ENCODE measurements around the gene TMEM151B. TPM values are rescaled to one million over a fixed set of nuclear protein-coding genes. Genes with fewer than 3 reads are reported as not detected.

Gene TMEM151B
- total RNA-seq, 1 experiment from 2014 or later, result 9.9 TPM

DNA sequence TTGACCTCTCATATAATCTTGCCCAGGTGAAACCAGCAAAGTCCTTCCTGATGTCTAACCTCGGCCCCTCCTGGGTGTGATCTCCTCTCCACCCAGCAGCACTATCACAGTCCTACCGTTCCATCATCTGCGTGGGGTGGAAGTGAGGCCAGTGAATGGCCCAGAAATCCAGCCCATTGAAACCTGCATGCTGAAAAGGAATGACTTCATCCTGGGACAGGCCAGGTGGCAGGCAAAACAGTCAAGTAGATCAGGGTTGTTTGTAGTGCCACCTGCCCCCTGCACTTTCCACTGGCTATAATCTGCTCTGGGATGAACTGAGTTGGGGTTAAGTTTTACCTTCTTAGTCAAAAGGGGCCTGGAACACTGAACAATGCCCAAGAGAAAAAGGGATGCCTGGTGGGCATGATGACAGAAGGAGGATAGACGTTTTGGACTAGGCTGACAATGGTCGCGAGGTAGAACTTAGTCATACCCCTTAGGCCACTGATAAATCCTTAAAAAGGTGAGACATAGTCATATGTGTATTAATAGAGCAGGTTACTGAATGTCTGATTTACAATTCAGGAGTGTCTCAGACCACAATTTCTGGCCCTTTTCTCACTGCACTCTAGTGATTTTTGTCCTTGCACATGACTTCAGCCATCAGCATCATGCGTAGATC lies 31.4 kb upstream of the TMEM151B start:
- DNase-seq (ENCODE audit: low spot score), result no peak
- Histone ChIP-seq H3K27ac (ENCODE audit: low read depth, low read length, poor library complexity, severe bottlenecking) (no peak overlapping the region), H3K36me3 (ENCODE audit: insufficient read depth, low read length, poor library complexity, severe bottlenecking) (no peaks in the 10 kb centered on the region), H3K9me3 (ENCODE audit: low read depth, low read length, poor library complexity, severe bottlenecking) (no peaks in the 10 kb centered on the region), H3K4me3 (ENCODE audit: low read depth, low read length, poor library complexity, severe bottlenecking) (no peak overlapping the region), H3K27me3 (replicated peaks; ENCODE audit: insufficient read depth, low read depth, low read length, poor library complexity) (no peaks in the 10 kb centered on the region), H3K4me1 (ENCODE audit: insufficient read depth, low read length, poor library complexity, severe bottlenecking) (peaks cover 10% of the 10 kb centered on the region)
- ChIA-PET POLR2A (ENCODE audit: low non-redundant PET) (no interaction called here), CTCF (interaction anchor here (1.3 kb wide), 1 partner anchor 13 kb away, joined by 11 read pairs; no protein-coding TSS in a partner anchor)
- TF ChIP-seq, protein P1, sequence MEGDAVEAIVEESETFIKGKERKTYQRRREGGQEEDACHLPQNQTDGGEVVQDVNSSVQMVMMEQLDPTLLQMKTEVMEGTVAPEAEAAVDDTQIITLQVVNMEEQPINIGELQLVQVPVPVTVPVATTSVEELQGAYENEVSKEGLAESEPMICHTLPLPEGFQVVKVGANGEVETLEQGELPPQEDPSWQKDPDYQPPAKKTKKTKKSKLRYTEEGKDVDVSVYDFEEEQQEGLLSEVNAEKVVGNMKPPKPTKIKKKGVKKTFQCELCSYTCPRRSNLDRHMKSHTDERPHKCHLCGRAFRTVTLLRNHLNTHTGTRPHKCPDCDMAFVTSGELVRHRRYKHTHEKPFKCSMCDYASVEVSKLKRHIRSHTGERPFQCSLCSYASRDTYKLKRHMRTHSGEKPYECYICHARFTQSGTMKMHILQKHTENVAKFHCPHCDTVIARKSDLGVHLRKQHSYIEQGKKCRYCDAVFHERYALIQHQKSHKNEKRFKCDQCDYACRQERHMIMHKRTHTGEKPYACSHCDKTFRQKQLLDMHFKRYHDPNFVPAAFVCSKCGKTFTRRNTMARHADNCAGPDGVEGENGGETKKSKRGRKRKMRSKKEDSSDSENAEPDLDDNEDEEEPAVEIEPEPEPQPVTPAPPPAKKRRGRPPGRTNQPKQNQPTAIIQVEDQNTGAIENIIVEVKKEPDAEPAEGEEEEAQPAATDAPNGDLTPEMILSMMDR (conservative IDR thresholded peaks at IDR 0.05; ENCODE audit: low read depth, low read length), result no peak
- no peak for TF ChIP-seq EZH2 (IDR thresholded peaks at IDR 0.05; ENCODE audit: borderline replicate concordance, low read depth, low read length, poor library complexity, severe bottlenecking)
- no TSS peak for BruUV-seq (replicated peaks)
- intact Hi-C loops (cut with micrococcal nuclease; ENCODE audit: unreplicated experiment), result loop anchor here (1.0 kb wide), 1 partner anchor 67 kb away; no protein-coding TSS in a partner anchor

DNA sequence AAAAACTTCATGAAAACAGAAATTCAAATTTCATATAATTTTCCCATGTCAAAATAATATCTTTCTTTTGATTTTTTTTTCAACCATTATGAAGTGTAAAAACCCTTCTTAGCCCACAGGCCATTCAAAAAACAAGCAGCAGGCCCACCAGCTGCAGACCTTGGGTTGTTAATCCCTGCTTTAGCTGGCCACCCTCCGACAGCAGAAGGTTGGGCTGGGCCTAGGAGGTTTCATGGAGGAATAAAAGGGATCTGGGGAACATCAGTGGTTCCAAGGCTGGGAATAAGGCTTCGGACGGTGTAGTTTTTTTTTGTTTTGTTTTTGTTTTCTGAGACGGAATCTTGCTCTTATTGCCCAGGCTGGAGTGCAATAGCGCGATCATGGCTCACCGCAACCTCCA lies 26.9 kb upstream of the TMEM151B start:
- Histone ChIP-seq H3K27me3 (replicated peaks; ENCODE audit: insufficient read depth, low read depth, low read length, poor library complexity) (no peaks in the 10 kb centered on the region), H3K4me1 (ENCODE audit: insufficient read depth, low read length, poor library complexity, severe bottlenecking) (no peaks in the 10 kb centered on the region), H3K27ac (ENCODE audit: low read depth, low read length, poor library complexity, severe bottlenecking) (no peak overlapping the region), H3K4me3 (ENCODE audit: low read depth, low read length, poor library complexity, severe bottlenecking) (no peak overlapping the region), H3K36me3 (ENCODE audit: insufficient read depth, low read length, poor library complexity, severe bottlenecking) (peaks cover 5% of the 10 kb centered on the region), H3K9me3 (ENCODE audit: low read depth, low read length, poor library complexity, severe bottlenecking) (no peaks in the 10 kb centered on the region)
- no peak for DNase-seq (ENCODE audit: low spot score)
- TF ChIP-seq, protein P1 (conservative IDR thresholded peaks at IDR 0.05; ENCODE audit: low read depth, low read length), result no peak
- no peak for TF ChIP-seq EZH2 (IDR thresholded peaks at IDR 0.05; ENCODE audit: borderline replicate concordance, low read depth, low read length, poor library complexity, severe bottlenecking)
- ChIA-PET POLR2A (ENCODE audit: low non-redundant PET) (no interaction called here), CTCF (interaction anchor here (0.7 kb wide), 1 partner anchor 36 kb away, joined by 9 read pairs; no protein-coding TSS in a partner anchor)
- intact Hi-C loops (cut with micrococcal nuclease; ENCODE audit: unreplicated experiment), result no loop called here
- BruUV-seq (replicated peaks), result no TSS peak

DNA sequence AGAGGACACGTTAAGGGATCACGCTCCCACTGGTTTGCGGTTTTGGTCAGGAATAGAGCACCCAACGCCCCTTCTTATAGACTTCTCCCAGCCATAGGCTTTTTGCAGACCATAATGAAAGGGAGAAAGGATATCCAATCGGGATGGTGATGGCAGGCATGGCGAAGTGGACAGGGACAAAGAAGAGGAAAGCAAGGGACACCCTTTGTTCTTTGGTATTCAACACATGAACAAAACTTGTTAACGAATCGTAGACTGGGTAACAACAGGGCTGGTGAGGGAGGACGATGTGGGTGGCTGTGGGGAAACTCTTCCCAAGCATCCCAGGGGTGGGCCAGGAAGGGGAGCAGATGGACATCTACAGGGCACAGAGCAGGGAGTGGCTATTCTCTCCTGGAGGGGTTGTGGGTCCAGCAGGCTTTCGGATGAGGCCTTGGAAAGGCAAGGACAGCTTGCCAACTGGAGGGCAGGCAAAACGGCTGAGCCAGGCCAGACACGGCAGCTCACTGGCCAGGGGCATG lies 24.8 kb upstream of the TMEM151B start:
- no TSS peak for BruUV-seq (replicated peaks)
- Histone ChIP-seq H3K36me3 (ENCODE audit: insufficient read depth, low read length, poor library complexity, severe bottlenecking) (peaks cover 27% of the 10 kb centered on the region), H3K27me3 (replicated peaks; ENCODE audit: insufficient read depth, low read depth, low read length, poor library complexity) (no peaks in the 10 kb centered on the region), H3K4me1 (ENCODE audit: insufficient read depth, low read length, poor library complexity, severe bottlenecking) (peaks cover 19% of the 10 kb centered on the region), H3K27ac (ENCODE audit: low read depth, low read length, poor library complexity, severe bottlenecking) (no peak overlapping the region), H3K4me3 (ENCODE audit: low read depth, low read length, poor library complexity, severe bottlenecking) (peak overlapping the region; percentile 80), H3K9me3 (ENCODE audit: low read depth, low read length, poor library complexity, severe bottlenecking) (no peaks in the 10 kb centered on the region)
- POLR2A ChIA-PET (ENCODE audit: low non-redundant PET), result no interaction called here
- intact Hi-C loops (cut with micrococcal nuclease; ENCODE audit: unreplicated experiment), result no loop called here
- no peak for TF ChIP-seq EZH2 (IDR thresholded peaks at IDR 0.05; ENCODE audit: borderline replicate concordance, low read depth, low read length, poor library complexity, severe bottlenecking)
- CTCF ChIA-PET, result no interaction called here
- no peak for DNase-seq (ENCODE audit: low spot score)
